Breast epithelium (tissue), 4 donors: ENCODE measurements around the gene CA7. TPM values are rescaled to one million over a fixed set of nuclear protein-coding genes. Genes with fewer than 3 reads are reported as not detected.

ENCODE experiments used
- DNase-seq, 2 donors: peaks; one replicate each; pipeline ENCODE4 v3.0.0-alpha.2; 2019; ENCODE audit warnings: low spot score in 2 of 2
- H3K27ac ChIP-seq, 2 donors: fragments of 200-600 bp; sonication (generic) in 1 of 2; one replicate each; pipeline ENCODE4 v1.5.1; 2016 to 2019; ENCODE audit warnings: mild to moderate bottlenecking in 1 of 2
- H3K27me3 ChIP-seq, 2 donors: fragments of 200-600 bp; sonication (generic) in 1 of 2; one replicate each; pipeline versions ENCODE4 v1.5.1 to v1.6.0; 2017 to 2019; ENCODE audit warnings: control low read depth in 1 of 2, mild to moderate bottlenecking in 1 of 2
- H3K36me3 ChIP-seq: fragments of 200-600 bp; one replicate; pipeline ENCODE4 v1.5.1; 2019
- H3K4me1 ChIP-seq, 2 donors: fragments of 200-600 bp; sonication (generic); one replicate each; pipeline ENCODE4 v1.5.1; 2016 to 2019; ENCODE audit warnings: control low read depth in 1 of 2
- H3K4me3 ChIP-seq, 3 donors: fragments of 200-600 bp; sonication (generic); 1 replicate in 2 of 3; 2 replicates in 1 of 3; pipeline ENCODE4 v1.5.1; 2016 to 2019; ENCODE audit warnings: mild to moderate bottlenecking in 3 of 3, moderate library complexity in 2 of 3
- H3K9me3 ChIP-seq, 2 donors: fragments of 200-600 bp; sonication (generic) in 1 of 2; one replicate each; pipeline ENCODE4 v1.5.1; 2016 to 2019; ENCODE audit warnings: control low read depth in 1 of 2
- POLR2A ChIP-seq: fragments of 450-650 bp; IDR thresholded peaks from one replicate; pipeline ENCODE4 v1.6.1; 2016; ENCODE audit warnings: antibody characterized with exemption, mild to moderate bottlenecking, moderate library complexity
- POLR2AphosphoS5 ChIP-seq, 3 donors: sonication (generic); formaldehyde crosslinking; IDR thresholded peaks; one replicate each; pipeline ENCODE4 v1.6.1; 2017; ENCODE audit warnings: antibody characterized with exemption in 3 of 3
- intact Hi-C: fragments of 100-400 bp; cut with DNase I; formaldehyde crosslinking; loops from one replicate; pipeline ENCODE4 v1.15.1; 2023; ENCODE audit warnings: low total_unique reads
- total RNA-seq, 3 donors: library from RNA; depleted of rRNA; stranded (reverse); fragments of >200 nt; gene quantifications; one replicate each; pipeline ENCODE4 v1.1.0, GENCODE V29; 2016
- TF ChIP-seq, protein P1 (sequence below), 3 donors: fragments of 450-650 bp; IDR thresholded peaks; one replicate each; pipeline ENCODE4 v1.5.1; 2016 to 2017; ENCODE audit warnings: antibody characterized with exemption in 3 of 3, mild to moderate bottlenecking in 3 of 3, moderate library complexity in 3 of 3

CA7 gene
- total RNA-seq, 3 donors from 2014 or later = 1.3 TPM; not detected in 2

DNA sequence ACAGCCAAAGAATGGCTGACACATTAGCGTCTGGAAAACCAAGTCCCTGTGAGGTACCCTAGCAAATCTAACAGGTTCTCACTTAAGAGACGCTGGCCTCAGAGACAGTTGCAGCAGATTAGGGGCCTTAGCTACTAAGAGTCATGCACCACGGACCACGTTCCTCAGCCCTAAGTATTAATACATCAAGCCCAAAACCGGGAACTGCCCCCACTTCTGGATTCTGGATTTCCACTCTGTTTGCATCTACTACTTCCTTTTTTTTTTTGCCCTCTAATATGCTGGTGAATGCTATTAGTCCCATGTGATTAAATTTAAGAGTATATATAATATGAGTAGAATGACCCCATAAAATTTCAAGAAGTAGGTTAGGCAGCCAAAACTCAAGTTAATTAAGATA is 42.1 kb upstream of the CA7 start:
- Histone ChIP-seq H3K36me3 (no peaks in the 10 kb centered on the region), H3K27me3 (no peaks in the 10 kb centered on the region), H3K27ac (no peak overlapping the region), H3K4me1 (no peaks in the 10 kb centered on the region), H3K4me3 (no peak overlapping the region), H3K9me3 (no peaks in the 10 kb centered on the region)
- no peak for DNase-seq
- intact Hi-C loops = no loop called here
- no peak for TF ChIP-seq POLR2A

DNA sequence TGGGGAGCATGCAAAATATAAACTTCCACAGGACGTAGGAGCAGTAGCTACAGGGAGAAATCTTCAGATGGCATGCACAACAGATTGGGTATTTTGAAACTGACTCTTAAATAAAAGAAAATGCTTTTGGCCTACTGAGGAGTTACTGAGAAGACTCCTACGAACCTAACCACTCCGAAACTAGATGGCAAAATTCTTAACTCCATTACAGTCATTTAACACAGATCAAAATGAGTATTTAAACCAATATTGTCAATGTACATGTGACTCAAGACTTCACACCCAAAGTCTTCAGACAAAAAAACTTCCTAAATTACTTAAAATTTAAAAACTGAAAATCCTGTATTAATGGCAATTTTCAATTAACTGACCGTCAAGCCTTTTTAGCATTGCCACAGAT is 34.4 kb upstream of the CA7 start:
- DNase-seq = no peak
- no peak overlapping the region for H3K4me3 ChIP-seq
- no peaks in the 10 kb centered on the region for H3K9me3 ChIP-seq
- H3K4me1 ChIP-seq = no peaks in the 10 kb centered on the region
- H3K36me3 ChIP-seq = no peaks in the 10 kb centered on the region
- no peaks in the 10 kb centered on the region for H3K27me3 ChIP-seq
- TF ChIP-seq POLR2A (no peak), POLR2AphosphoS5 (IDR thresholded peaks at IDR 0.05) (no peak)
- TF ChIP-seq, protein P1, sequence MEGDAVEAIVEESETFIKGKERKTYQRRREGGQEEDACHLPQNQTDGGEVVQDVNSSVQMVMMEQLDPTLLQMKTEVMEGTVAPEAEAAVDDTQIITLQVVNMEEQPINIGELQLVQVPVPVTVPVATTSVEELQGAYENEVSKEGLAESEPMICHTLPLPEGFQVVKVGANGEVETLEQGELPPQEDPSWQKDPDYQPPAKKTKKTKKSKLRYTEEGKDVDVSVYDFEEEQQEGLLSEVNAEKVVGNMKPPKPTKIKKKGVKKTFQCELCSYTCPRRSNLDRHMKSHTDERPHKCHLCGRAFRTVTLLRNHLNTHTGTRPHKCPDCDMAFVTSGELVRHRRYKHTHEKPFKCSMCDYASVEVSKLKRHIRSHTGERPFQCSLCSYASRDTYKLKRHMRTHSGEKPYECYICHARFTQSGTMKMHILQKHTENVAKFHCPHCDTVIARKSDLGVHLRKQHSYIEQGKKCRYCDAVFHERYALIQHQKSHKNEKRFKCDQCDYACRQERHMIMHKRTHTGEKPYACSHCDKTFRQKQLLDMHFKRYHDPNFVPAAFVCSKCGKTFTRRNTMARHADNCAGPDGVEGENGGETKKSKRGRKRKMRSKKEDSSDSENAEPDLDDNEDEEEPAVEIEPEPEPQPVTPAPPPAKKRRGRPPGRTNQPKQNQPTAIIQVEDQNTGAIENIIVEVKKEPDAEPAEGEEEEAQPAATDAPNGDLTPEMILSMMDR (IDR thresholded peaks at IDR 0.05) = no peak
- H3K27ac ChIP-seq = no peak overlapping the region
- intact Hi-C loops = loop anchor here (2.0 kb wide), 1 partner anchor 57 kb away; no protein-coding TSS in a partner anchor

DNA sequence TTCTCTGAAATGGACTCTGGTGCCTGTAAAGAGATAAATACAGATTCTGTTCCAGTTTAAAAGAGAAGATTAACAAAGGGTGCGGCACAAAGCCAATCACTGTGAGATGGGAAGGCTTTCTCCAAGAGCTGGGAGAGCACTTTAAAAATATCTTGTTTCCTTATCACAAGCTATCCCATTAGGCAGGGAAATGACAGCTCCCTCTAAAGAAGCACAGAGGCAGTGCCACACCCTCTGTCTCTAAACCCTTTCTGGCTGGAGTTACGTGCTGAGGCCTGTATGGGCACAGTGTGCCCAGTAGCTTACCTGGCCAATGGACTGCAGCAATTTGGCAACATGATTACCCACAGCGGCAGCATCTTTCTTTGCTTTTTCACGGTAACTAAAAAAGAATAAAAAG is 33.8 kb upstream of the CA7 start:
- no peaks in the 10 kb centered on the region for H3K36me3 ChIP-seq
- H3K4me3 ChIP-seq = no peak overlapping the region
- intact Hi-C loops = loop anchor here (2.0 kb wide), 1 partner anchor 56 kb away; no protein-coding TSS in a partner anchor

DNA sequence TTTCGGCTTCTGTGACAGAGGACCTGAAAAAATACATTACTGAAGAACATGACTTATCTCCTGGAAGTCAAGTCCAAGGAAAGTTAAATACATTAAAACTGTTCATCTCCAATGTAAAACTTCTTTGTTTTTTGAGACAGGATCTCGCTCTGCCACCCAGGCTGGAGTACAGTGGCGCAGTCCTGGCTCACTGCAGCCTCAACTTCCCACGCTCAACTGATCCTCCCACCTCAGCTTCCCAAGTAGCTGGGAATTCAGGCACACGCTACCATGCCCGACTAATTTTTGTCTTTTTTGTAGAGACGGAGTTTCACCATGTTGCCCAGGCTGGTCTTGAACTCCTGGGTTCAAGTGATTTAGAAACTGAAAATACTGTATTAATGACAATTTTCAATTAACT is 33.2 kb upstream of the CA7 start:
- Histone ChIP-seq H3K4me1 (no peaks in the 10 kb centered on the region), H3K9me3 (no peaks in the 10 kb centered on the region), H3K27ac (no peak overlapping the region), H3K27me3 (no peaks in the 10 kb centered on the region), H3K36me3 (no peaks in the 10 kb centered on the region), H3K4me3 (no peak overlapping the region)
- intact Hi-C loops = loop anchor here (2.0 kb wide), 1 partner anchor 56 kb away; no protein-coding TSS in a partner anchor
- TF ChIP-seq POLR2A (no peak), POLR2AphosphoS5 (IDR thresholded peaks at IDR 0.05) (no peak)
- TF ChIP-seq, protein P1 (IDR thresholded peaks at IDR 0.05) = no peak
- no peak for DNase-seq

More for the DNA sequence above, 33.8 kb upstream of the CA7 start:
- Histone ChIP-seq H3K4me1 (no peaks in the 10 kb centered on the region), H3K27ac (no peak overlapping the region), H3K27me3 (no peaks in the 10 kb centered on the region), H3K9me3 (no peaks in the 10 kb centered on the region)
- DNase-seq = no peak
- no peak for TF ChIP-seq POLR2AphosphoS5 (IDR thresholded peaks at IDR 0.05)
- TF ChIP-seq, protein P1 (IDR thresholded peaks at IDR 0.05) = no peak
- TF ChIP-seq POLR2A = no peak

DNA sequence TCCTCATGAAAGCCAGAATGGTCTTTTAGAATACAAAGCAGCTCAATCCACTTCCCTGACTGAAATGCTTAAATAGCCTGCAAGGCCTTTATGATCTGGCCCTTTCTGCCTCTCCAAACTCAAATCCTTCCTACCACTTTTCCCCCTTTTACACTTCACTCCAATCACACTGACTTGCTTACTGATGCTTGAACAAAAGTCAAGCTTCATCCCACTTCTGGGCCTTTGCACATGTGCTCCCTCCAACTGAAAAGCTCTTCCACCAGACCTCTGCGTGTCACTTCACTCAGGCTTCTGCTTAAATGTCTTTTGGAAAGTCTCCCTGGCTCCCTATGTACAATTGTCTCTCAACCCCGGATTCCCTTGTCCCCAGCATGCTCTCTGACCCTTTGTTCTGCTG is 29.5 kb upstream of the CA7 start:
- H3K36me3 ChIP-seq = no peaks in the 10 kb centered on the region
- no peak overlapping the region for H3K4me3 ChIP-seq
- intact Hi-C loops = no loop called here
- H3K4me1 ChIP-seq = no peaks in the 10 kb centered on the region
- H3K27me3 ChIP-seq = no peaks in the 10 kb centered on the region
- TF ChIP-seq, protein P1 (IDR thresholded peaks at IDR 0.05) = no peak
- no peak for TF ChIP-seq POLR2A
- no peak for TF ChIP-seq POLR2AphosphoS5 (IDR thresholded peaks at IDR 0.05)
- H3K27ac ChIP-seq = no peak overlapping the region
- DNase-seq = no peak
- no peaks in the 10 kb centered on the region for H3K9me3 ChIP-seq

DNA sequence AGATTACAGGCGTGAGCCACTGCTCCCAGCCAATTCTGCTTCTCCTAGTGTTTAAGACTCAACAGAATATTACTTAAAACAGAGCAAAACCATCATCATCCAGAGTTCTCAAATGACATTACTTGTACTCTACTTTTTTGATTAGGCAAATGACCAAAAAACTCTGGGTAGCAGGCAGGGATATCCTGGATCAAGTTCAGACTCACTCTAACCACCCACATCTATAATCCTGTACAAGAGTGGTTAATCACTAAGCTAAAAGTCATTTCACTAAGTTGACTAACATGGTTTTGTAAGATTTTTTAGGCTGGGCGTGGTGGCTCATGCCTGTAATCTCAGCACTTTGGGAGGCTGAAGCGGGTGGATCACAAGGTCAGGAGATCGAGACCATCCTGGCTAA is 20.2 kb upstream of the CA7 start:
- no peaks in the 10 kb centered on the region for H3K9me3 ChIP-seq
- TF ChIP-seq, protein P1 (IDR thresholded peaks at IDR 0.05) = no peak
- TF ChIP-seq POLR2A (no peak), POLR2AphosphoS5 (IDR thresholded peaks at IDR 0.05) (no peak)
- no peak overlapping the region for H3K27ac ChIP-seq
- no peak for DNase-seq
- no peaks in the 10 kb centered on the region for H3K27me3 ChIP-seq
- H3K4me1 ChIP-seq = no peaks in the 10 kb centered on the region
- intact Hi-C loops = no loop called here
- no peaks in the 10 kb centered on the region for H3K36me3 ChIP-seq
- H3K4me3 ChIP-seq = no peak overlapping the region
